WTC11 (cell line): ENCODE results near the gene SCRG1. TPM values are rescaled to one million over a fixed set of nuclear protein-coding genes. Genes with fewer than 3 reads are reported as not detected.

Experiments used
- ATAC-seq: fragments of 200-7000 bp; cut with Tn5 transposase; 2 replicates; pipeline ENCODE4 v1.10.0; 2021; ENCODE audit warnings: mild to moderate bottlenecking, moderate library complexity
- CTCF ChIA-PET: fragments of 300-600 bp; sonication (Branson Sonifier 250); formaldehyde crosslinking; loops from one replicate; lab custom pipeline; 2021; ENCODE audit warnings: antibody characterized with exemption; lab: Charles Lee
- POLR2A ChIA-PET: fragments of 350-600 bp; sonication (Branson Sonifier 250); formaldehyde crosslinking; loops from one replicate; lab custom pipeline; 2021; ENCODE audit warnings: antibody characterized with exemption; lab: Charles Lee
- DNase-seq: peaks from one replicate; pipeline ENCODE4 v3.0.0; 2021; ENCODE audit warnings: low spot score
- H3K27ac Mint-ChIP-seq: 2 replicates; pipeline ENCODE4 v1.8.0; 2021; ENCODE audit warnings: mixed read lengths
- H3K27me3 Mint-ChIP-seq: 2 replicates; pipeline ENCODE4 v1.8.0; 2021; ENCODE audit warnings: low read depth, mild to moderate bottlenecking, moderate library complexity, mixed read lengths
- H3K36me3 Mint-ChIP-seq: 2 replicates; pipeline ENCODE4 v1.8.0; 2021; ENCODE audit warnings: mixed read lengths
- H3K4me1 Mint-ChIP-seq: 2 replicates; pipeline ENCODE4 v1.8.0; 2022; ENCODE audit warnings: mixed read lengths
- H3K4me3 Mint-ChIP-seq: 2 replicates; pipeline ENCODE4 v1.8.0; 2021; ENCODE audit warnings: mild to moderate bottlenecking, moderate library complexity, mixed read lengths
- H3K9me3 Mint-ChIP-seq: 2 replicates; pipeline ENCODE4 v1.8.0; 2021; ENCODE audit warnings: mixed read lengths
- AFF4 ChIP-seq: sonication (generic); formaldehyde crosslinking; IDR thresholded peaks from 2 replicates; pipeline ENCODE4 v1.8.1; 2023; ENCODE audit warnings: mild to moderate bottlenecking, missing genetic modification reagents, borderline replicate concordance
- ATF1 ChIP-seq: sonication (generic); formaldehyde crosslinking; IDR thresholded peaks from 2 replicates; pipeline ENCODE4 v1.8.1; 2023; ENCODE audit warnings: mild to moderate bottlenecking, moderate library complexity, missing genetic modification reagents
- E2F4 ChIP-seq: sonication (generic); formaldehyde crosslinking; IDR thresholded peaks from 2 replicates; pipeline ENCODE4 v1.8.1; 2022; ENCODE audit warnings: low read depth, mild to moderate bottlenecking, moderate library complexity, missing genetic modification reagents, borderline replicate concordance
- E2F5 ChIP-seq: sonication (generic); formaldehyde crosslinking; IDR thresholded peaks from 2 replicates; pipeline ENCODE4 v1.8.1; 2022; ENCODE audit warnings: mild to moderate bottlenecking, moderate library complexity, missing genetic modification reagents
- EMX1 ChIP-seq: fragments of 250-450 bp; sonication (Bioruptor Pico); IDR thresholded peaks from 2 replicates; pipeline ENCODE4 v1.8.0; 2021; ENCODE audit warnings: mild to moderate bottlenecking
- GRHL2 ChIP-seq: fragments of 250-450 bp; sonication (Bioruptor Pico); IDR thresholded peaks from 2 replicates; pipeline ENCODE4 v1.8.0; 2022; ENCODE audit warnings: mild to moderate bottlenecking, moderate library complexity; ENCODE audit not compliant: insufficient replicate concordance, severe bottlenecking
- GTF2I ChIP-seq: fragments of 250-450 bp; sonication (Bioruptor Pico); conservative IDR thresholded peaks from 2 replicates; pipeline ENCODE4 v1.4.0; 2021; ENCODE audit warnings: mild to moderate bottlenecking
- HMGA2 ChIP-seq: fragments of 250-450 bp; sonication (Bioruptor Pico); IDR thresholded peaks from 2 replicates; pipeline ENCODE4 v1.4.0; 2021; ENCODE audit warnings: mild to moderate bottlenecking, moderate library complexity
- MYBL2 ChIP-seq: sonication (generic); formaldehyde crosslinking; IDR thresholded peaks from 2 replicates; pipeline ENCODE4 v1.8.1; 2023; ENCODE audit warnings: mild to moderate bottlenecking, moderate library complexity, missing genetic modification reagents
- NR1H2 ChIP-seq: sonication (generic); formaldehyde crosslinking; IDR thresholded peaks from 2 replicates; pipeline ENCODE4 v1.9.0; 2021; ENCODE audit warnings: mild to moderate bottlenecking, moderate library complexity, missing genetic modification reagents
- PRRX2 ChIP-seq: fragments of 250-450 bp; sonication (Bioruptor Pico); IDR thresholded peaks from 2 replicates; pipeline ENCODE4 v1.8.0; 2021; ENCODE audit warnings: mild to moderate bottlenecking
- RORB ChIP-seq: fragments of 250-450 bp; sonication (Bioruptor Pico); IDR thresholded peaks from 2 replicates; pipeline ENCODE4 v1.9.0; 2021; ENCODE audit warnings: mild to moderate bottlenecking
- SMAD3 ChIP-seq: sonication (generic); formaldehyde crosslinking; IDR thresholded peaks from 2 replicates; pipeline ENCODE4 v1.8.0; 2022; ENCODE audit warnings: missing genetic modification reagents, mild to moderate bottlenecking, borderline replicate concordance
- STAT6 ChIP-seq: sonication (generic); formaldehyde crosslinking; conservative IDR thresholded peaks from 2 replicates; pipeline ENCODE4 v1.8.1; 2023; ENCODE audit warnings: mild to moderate bottlenecking, low read depth, missing genetic modification reagents, moderate library complexity
- TCF7 ChIP-seq: sonication (generic); formaldehyde crosslinking; IDR thresholded peaks from 2 replicates; pipeline ENCODE4 v1.8.0; 2022; ENCODE audit warnings: mild to moderate bottlenecking, low read depth, missing genetic modification reagents, moderate library complexity
- USF1 ChIP-seq: sonication (generic); formaldehyde crosslinking; IDR thresholded peaks from 2 replicates; pipeline ENCODE4 v1.8.0; 2022; ENCODE audit warnings: mild to moderate bottlenecking, missing genetic modification reagents
- ZBTB21 ChIP-seq: sonication (generic); formaldehyde crosslinking; IDR thresholded peaks from 2 replicates; pipeline ENCODE4 v1.8.1; 2023; ENCODE audit warnings: mild to moderate bottlenecking, missing genetic modification reagents, borderline replicate concordance
- ZBTB43 ChIP-seq: sonication (generic); formaldehyde crosslinking; IDR thresholded peaks from 2 replicates; pipeline ENCODE4 v1.8.1; 2023; ENCODE audit warnings: mild to moderate bottlenecking, missing genetic modification reagents
- ZMAT4 ChIP-seq: fragments of 250-450 bp; sonication (Bioruptor Pico); IDR thresholded peaks from 2 replicates; pipeline ENCODE4 v1.9.0; 2021; ENCODE audit warnings: mild to moderate bottlenecking
- ZNF263 ChIP-seq: sonication (generic); formaldehyde crosslinking; IDR thresholded peaks from 2 replicates; pipeline ENCODE4 v1.8.1; 2022; ENCODE audit warnings: low read depth, mild to moderate bottlenecking, moderate library complexity, missing genetic modification reagents
- ZNF396 ChIP-seq: fragments of 250-450 bp; sonication (Bioruptor Pico); IDR thresholded peaks from 2 replicates; pipeline ENCODE4 v1.8.0; 2021; ENCODE audit warnings: mild to moderate bottlenecking, moderate library complexity, borderline replicate concordance
- ZNF423 ChIP-seq: fragments of 250-450 bp; sonication (Bioruptor Pico); IDR thresholded peaks from 2 replicates; pipeline ENCODE4 v2.1.2; 2022; ENCODE audit warnings: mild to moderate bottlenecking, moderate library complexity
- ZNF512 ChIP-seq: sonication (generic); formaldehyde crosslinking; IDR thresholded peaks from 2 replicates; pipeline ENCODE4 v1.8.1; 2022; ENCODE audit warnings: missing genetic modification reagents, borderline replicate concordance
- total RNA-seq: library from RNA; stranded (reverse); gene quantifications from 3 replicates; pipeline ENCODE4 v1.2.3, GENCODE V29; 2021

The SCRG1 gene
- total RNA-seq, 1 experiment from 2014 or later, result not detected

GRCh38 chr4:173367946-173368345, 31.0 kb downstream of the SCRG1 start:
- no peak for TF ChIP-seq ZNF423 (CRISPR knock-in tag)
- TF ChIP-seq TCF7 (CRISPR knock-in tag), result no peak
- no peak for TF ChIP-seq ZNF512 (CRISPR knock-in tag)
- TF ChIP-seq GTF2I (CRISPR knock-in tag), result no peak
- TF ChIP-seq SMAD3 (CRISPR knock-in tag), result no peak
- no peak for TF ChIP-seq EMX1
- TF ChIP-seq STAT6 (CRISPR knock-in tag), result no peak
- no peak for TF ChIP-seq MYBL2 (CRISPR knock-in tag)
- no peak for TF ChIP-seq HMGA2
- no peak for TF ChIP-seq NR1H2 (CRISPR knock-in tag)
- TF ChIP-seq ZMAT4 (CRISPR knock-in tag), result no peak
- no peak for TF ChIP-seq ATF1 (CRISPR knock-in tag)
- no peak for TF ChIP-seq RORB
- no peak for TF ChIP-seq ZBTB21
- no peak for TF ChIP-seq ZNF263 (CRISPR knock-in tag)
- no peak for TF ChIP-seq E2F5 (CRISPR knock-in tag)
- POLR2A ChIA-PET, result interaction anchor here (0.9 to 1.8 kb wide), 2 partner anchors 11 to 33 kb away, joined by 3 to 5 read pairs; partner anchors contain the start of gene HMGB2
- CTCF ChIA-PET, result interaction anchor here (0.8 kb wide), 1 partner anchor 66 kb away, joined by 4 read pairs; no protein-coding TSS in a partner anchor
- Mint-ChIP-seq H3K36me3 (no peaks in the 10 kb centered on the region), H3K9me3 (no peaks in the 10 kb centered on the region), H3K27ac (no peak overlapping the region), H3K4me3 (no peak overlapping the region), H3K4me1 (peaks cover 20% of the 10 kb centered on the region), H3K27me3 (peaks cover 7% of the 10 kb centered on the region)
- DNase-seq, result no peak
- no peak for ATAC-seq

GRCh38 chr4:173367285-173367684, 31.6 kb downstream of the SCRG1 start:
- Mint-ChIP-seq H3K9me3 (no peaks in the 10 kb centered on the region), H3K27me3 (peaks cover 2% of the 10 kb centered on the region; the same call in 1 of the 2 replicates), H3K4me1 (peaks cover 15% of the 10 kb centered on the region), H3K36me3 (no peaks in the 10 kb centered on the region), H3K27ac (no peak overlapping the region), H3K4me3 (no peak overlapping the region)
- POLR2A ChIA-PET, result interaction anchor here (0.6 to 1.8 kb wide), 3 partner anchors 10 to 87 kb away, joined by 3 to 5 read pairs (median 3); partner anchors contain the start of gene HMGB2
- ATAC-seq, result no peak
- CTCF ChIA-PET, result interaction anchor here (0.8 kb wide), 1 partner anchor 65 kb away, joined by 4 read pairs; no protein-coding TSS in a partner anchor
- DNase-seq, result no peak
- TF ChIP-seq ZBTB43, result no peak
- TF ChIP-seq E2F4 (CRISPR knock-in tag), result no peak
- TF ChIP-seq USF1 (CRISPR knock-in tag), result no peak
- TF ChIP-seq GRHL2 (CRISPR knock-in tag), result no peak
- TF ChIP-seq AFF4 (CRISPR knock-in tag), result no peak
- no peak for TF ChIP-seq ZNF396 (CRISPR knock-in tag)
- no peak for TF ChIP-seq PRRX2 (CRISPR knock-in tag)
